GM08714 (cell line): ENCODE results near the gene BGN.

Experiments used
- H3K4me3 ChIP-seq: fragments of 200-500 bp; sonication (Bioruptor generic); 2 replicates; pipeline ENCODE4 v1.5.1; 2014; ENCODE audit warnings: mild to moderate bottlenecking, low read length, inconsistent platforms
- ZNF274 ChIP-seq: IDR thresholded peaks from 2 replicates; pipeline ENCODE4 v1.6.1; 2012; ENCODE audit warnings: mild to moderate bottlenecking, low read depth, low read length

BGN gene

DNA sequence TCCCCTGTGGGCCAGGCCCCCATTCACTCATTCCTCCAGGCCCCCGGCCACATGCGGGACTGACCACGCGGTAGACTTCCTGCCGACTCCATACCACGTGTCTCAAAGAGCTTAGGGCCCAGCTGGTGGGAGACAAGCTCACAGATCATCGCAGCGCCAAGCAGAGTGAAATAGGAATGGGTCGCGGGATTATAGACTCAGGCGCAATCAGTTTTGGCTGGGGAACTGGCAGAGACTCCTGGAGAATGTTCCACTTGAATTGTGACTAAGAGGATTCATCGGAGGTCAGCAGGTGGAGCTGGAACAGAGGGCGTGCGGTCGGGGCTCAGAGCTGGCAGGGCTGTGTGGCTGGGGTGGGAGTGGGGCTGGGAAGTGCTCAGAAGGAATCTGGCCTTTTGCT, 38.3 kb downstream of the BGN start:
- TF ChIP-seq ZNF274, result no peak
- no peak overlapping the region for H3K4me3 ChIP-seq

DNA sequence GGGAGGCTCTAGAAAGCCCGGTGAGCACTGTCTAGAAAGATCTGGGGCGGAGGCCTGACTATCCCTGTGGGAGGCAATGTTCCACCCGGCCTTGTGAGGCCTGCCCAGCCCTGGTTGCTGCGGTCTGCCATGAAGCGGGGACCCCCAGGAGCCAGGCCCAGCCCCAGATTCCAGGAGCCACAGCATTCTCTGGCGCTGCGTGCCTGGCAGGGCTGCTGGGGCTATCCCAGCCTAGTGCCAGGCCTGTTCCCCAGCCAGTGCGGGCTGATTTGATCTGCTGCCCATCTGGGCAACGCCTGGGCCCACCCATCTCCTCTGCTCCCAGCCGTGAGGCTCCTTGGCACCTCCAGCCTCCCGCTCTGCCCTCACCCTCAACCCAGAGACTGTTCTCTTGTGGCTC, 42.3 kb downstream of the BGN start:
- TF ChIP-seq ZNF274, result no peak
- H3K4me3 ChIP-seq, result no peak overlapping the region

DNA sequence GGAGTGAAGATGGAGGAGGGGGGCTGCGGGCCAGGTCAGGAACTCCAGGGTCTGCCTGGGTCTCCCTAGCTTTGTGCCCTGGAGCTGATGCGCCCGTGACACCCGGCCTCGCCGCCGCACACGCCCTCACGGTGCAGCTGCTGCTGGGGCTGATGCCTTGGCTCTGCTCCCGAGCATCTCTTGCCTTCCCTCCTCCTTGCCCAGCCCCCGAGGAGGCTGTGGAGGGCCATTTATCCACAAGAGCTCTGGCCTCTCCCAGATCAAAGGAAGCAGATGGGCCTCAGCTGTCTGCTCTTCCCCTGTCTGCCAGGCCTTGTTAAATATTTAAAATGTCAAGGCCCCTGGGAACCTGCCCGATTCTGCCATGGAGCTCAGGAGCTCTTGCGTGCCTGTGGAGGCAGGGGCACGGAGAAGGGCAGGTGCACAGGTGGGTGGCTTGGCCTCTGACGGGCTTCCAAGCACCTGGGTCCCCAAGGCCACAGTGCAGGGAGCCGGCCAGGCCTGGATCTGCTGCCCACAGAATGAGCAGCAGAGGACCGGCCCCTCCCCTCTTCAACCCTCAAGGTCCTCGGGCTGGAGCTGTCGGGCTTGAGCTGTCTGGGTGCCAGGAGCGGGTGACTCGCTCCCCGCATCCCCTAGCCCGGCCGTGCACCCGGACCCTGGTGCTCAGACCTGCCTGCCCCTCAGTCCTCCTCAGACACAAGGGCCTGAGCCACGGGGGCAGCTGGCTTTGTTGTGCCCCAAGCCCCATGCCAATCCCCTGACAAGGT, 42.9 kb downstream of the BGN start:
- no peak for TF ChIP-seq ZNF274
- H3K4me3 ChIP-seq, result no peak overlapping the region

GRCh38 chrX:153538424-153538823, 43.6 kb downstream of the BGN start:
- no peak overlapping the region for H3K4me3 ChIP-seq
- TF ChIP-seq ZNF274, result no peak

- TF ChIP-seq ZNF274, result no peak
These were observed 44.6 kb downstream of the BGN start for GRCh38 chrX:153539171-153539978.

GRCh38 chrX:153539979-153540358, 45.2 kb downstream of the BGN start:
- TF ChIP-seq ZNF274, result no peak
- no peak overlapping the region for H3K4me3 ChIP-seq

More at GRCh38 chrX:153539171-153539978, 44.6 kb downstream of the BGN start:
- H3K4me3 ChIP-seq, result no peak overlapping the region

- H3K4me3 ChIP-seq, result no peak overlapping the region
- no peak for TF ChIP-seq ZNF274
These were observed 49.9 kb downstream of the BGN start for GRCh38 chrX:153544727-153545126.

DNA sequence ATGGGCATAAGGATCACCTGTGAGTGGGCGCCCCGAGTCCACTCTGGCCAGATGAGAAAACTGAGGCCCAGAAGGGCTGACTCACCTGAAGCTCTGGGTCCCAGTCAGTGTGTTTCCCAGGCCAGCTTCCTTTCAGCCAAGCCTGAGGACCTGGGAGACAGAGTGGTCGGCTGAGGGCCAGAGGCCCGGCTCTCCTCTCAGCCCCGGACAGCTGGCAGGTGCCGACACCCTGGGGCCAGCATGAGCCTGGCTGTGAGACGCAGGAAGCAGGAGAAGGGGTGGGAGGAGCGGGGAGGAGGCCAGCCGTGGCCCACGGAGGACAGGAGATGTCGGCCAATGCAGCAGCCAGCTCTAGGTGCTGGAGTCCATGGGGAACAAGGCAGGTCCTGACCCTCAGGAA, 51.6 kb downstream of the BGN start:
- no peak for TF ChIP-seq ZNF274
- no peak overlapping the region for H3K4me3 ChIP-seq

DNA sequence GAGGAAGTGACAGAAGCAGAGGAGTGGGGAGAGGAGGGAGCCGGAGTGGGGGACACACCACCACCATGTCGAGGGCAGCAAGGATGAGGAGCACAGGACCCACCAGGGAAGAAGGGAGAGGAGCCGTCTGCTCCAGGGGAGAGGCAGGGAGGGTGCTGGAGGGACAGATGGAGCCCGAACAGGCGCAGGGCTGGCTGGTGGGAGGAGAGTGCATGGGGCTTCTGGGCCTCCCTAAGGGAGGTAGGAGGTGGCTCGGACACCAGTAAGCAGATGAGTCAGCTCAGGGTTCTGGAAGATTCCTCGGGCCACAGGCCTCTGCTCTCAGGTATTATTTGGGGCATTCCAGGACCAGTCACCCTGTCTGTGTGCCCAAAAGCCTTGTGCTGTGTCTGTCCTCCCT, 52.4 kb downstream of the BGN start:
- TF ChIP-seq ZNF274, result no peak
- no peak overlapping the region for H3K4me3 ChIP-seq

GRCh38 chrX:153549231-153549630, 54.5 kb downstream of the BGN start:
- H3K4me3 ChIP-seq, result no peak overlapping the region
- TF ChIP-seq ZNF274, result no peak

DNA sequence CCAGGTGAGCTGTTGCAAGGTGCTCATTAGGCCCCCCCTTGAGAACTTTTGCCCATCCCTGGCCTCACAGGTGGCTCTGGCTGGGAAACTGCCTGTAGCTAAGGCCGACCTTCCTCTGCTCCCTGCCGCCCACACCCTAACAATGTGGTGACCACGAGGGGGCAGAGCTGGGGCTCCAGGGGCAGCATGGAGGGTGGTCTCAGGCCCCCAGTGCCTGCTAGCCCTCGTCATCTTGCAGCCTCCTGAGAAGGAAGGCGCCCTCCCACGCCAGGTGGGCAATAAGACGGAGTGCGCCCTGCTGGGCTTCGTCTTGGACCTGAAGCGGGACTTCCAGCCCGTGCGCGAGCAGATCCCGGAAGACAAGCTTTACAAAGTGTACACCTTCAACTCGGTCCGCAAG, 55.0 kb downstream of the BGN start:
- no peak overlapping the region for H3K4me3 ChIP-seq
- no peak for TF ChIP-seq ZNF274

GRCh38 chrX:153551135-153551534, 56.4 kb downstream of the BGN start:
- no peak for TF ChIP-seq ZNF274
- H3K4me3 ChIP-seq, result no peak overlapping the region

DNA sequence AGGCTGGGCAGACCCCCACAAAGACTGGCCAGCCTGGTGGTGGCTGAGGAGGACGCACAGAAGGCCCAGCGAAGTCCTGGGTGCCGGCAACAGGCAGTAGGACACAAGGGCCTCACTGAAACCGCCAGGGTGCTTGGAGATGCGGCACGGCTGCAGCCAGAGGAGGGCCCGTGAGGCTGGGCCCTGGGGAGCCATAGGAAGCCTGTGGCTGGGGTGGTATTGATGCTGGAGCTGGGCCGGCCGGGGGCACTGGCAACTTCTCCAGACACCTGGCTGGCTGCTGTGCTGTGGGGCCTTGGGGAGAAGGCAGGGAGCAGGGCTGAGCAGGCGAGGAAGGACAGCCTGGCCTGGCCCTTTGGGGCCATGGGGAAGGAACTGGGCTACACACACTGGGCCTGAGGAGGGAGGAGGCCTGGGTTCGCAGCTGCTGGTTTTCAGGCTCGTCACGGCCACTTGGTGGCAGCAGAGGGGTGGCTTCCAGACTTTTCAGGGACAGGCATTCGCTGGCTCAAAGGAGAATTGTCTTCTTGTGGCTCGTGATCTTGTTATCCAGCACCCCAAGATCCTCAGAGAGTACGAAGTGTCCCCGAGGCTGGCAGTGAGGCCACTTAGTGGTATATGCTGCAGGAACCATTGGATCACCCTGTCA, 59.9 kb downstream of the BGN start:
- no peak overlapping the region for H3K4me3 ChIP-seq
- no peak for TF ChIP-seq ZNF274

GRCh38 chrX:153556767-153557166, 62.0 kb downstream of the BGN start:
- no peak overlapping the region for H3K4me3 ChIP-seq
- no peak for TF ChIP-seq ZNF274
